ENCODE results near the gene PTX3. TPM values are rescaled to one million over a fixed set of nuclear protein-coding genes. Genes with fewer than 3 reads are reported as not detected.

The PTX3 gene
- total RNA-seq, 1 donor from 2014 or later, result not detected

DNA sequence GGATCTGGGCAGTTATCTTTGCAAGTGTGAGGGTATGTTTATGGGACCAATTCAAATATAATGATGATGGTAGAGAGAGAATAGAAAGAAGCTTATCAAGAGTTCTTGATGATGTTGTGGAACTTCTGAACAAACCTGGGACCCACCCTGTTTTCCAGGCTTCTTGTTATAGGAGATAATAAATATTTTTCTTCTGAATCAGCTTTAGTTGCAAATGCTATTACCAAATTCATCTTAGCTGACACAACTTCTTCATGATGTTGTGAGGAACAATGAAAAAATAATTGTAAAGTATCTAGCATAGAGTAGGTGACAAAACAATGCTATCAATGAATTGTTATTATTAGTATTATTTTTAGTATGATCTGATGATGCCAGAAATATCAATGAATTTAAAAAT is 43.5 kb upstream of the PTX3 start:
- Mint-ChIP-seq H3K4me3 (no peak overlapping the region), H3K27me3 (no peaks in the 10 kb centered on the region), H3K9me3 (peaks cover 9% of the 10 kb centered on the region), H3K4me1 (no peaks in the 10 kb centered on the region), H3K27ac (no peak overlapping the region), H3K36me3 (ENCODE audit: low read depth) (no peaks in the 10 kb centered on the region)
- ChIA-PET POLR2A (no interaction called here), CTCF (no interaction called here)
- intact Hi-C loops (cut with micrococcal nuclease), result no loop called here
- TF ChIP-seq, protein P1, sequence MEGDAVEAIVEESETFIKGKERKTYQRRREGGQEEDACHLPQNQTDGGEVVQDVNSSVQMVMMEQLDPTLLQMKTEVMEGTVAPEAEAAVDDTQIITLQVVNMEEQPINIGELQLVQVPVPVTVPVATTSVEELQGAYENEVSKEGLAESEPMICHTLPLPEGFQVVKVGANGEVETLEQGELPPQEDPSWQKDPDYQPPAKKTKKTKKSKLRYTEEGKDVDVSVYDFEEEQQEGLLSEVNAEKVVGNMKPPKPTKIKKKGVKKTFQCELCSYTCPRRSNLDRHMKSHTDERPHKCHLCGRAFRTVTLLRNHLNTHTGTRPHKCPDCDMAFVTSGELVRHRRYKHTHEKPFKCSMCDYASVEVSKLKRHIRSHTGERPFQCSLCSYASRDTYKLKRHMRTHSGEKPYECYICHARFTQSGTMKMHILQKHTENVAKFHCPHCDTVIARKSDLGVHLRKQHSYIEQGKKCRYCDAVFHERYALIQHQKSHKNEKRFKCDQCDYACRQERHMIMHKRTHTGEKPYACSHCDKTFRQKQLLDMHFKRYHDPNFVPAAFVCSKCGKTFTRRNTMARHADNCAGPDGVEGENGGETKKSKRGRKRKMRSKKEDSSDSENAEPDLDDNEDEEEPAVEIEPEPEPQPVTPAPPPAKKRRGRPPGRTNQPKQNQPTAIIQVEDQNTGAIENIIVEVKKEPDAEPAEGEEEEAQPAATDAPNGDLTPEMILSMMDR (IDR thresholded peaks at IDR 0.05), result no peak
- no peak for DNase-seq
- ATAC-seq (ENCODE audit: low read depth), result no peak

- no peak overlapping the region for H3K4me3 Mint-ChIP-seq
- H3K9me3 Mint-ChIP-seq, result peaks cover 9% of the 10 kb centered on the region
- H3K4me1 Mint-ChIP-seq, result no peaks in the 10 kb centered on the region
- H3K27me3 Mint-ChIP-seq, result no peaks in the 10 kb centered on the region
- ChIA-PET CTCF (no interaction called here), POLR2A (no interaction called here)
- H3K36me3 Mint-ChIP-seq (ENCODE audit: low read depth), result no peaks in the 10 kb centered on the region
- no peak overlapping the region for H3K27ac Mint-ChIP-seq
- TF ChIP-seq, protein P1 (IDR thresholded peaks at IDR 0.05), result no peak
- DNase-seq (no peak), ATAC-seq (ENCODE audit: low read depth) (no peak)
- intact Hi-C loops (cut with micrococcal nuclease), result no loop called here
These were observed 42.2 kb upstream of the PTX3 start for GRCh38 chr3:157394411-157394810.

GRCh38 chr3:157398598-157398997 is 38.1 kb upstream of the PTX3 start:
- peaks cover 2% of the 10 kb centered on the region for H3K9me3 Mint-ChIP-seq
- no peak overlapping the region for H3K27ac Mint-ChIP-seq
- no peaks in the 10 kb centered on the region for H3K4me1 Mint-ChIP-seq
- H3K36me3 Mint-ChIP-seq (ENCODE audit: low read depth), result no peaks in the 10 kb centered on the region
- TF ChIP-seq, protein P1 (IDR thresholded peaks at IDR 0.05), result no peak
- no peak overlapping the region for H3K4me3 Mint-ChIP-seq
- CTCF ChIA-PET, result no interaction called here
- POLR2A ChIA-PET, result no interaction called here
- ATAC-seq (ENCODE audit: low read depth), result no peak
- DNase-seq, result no peak
- intact Hi-C loops (cut with micrococcal nuclease), result no loop called here
- H3K27me3 Mint-ChIP-seq, result no peaks in the 10 kb centered on the region

DNA sequence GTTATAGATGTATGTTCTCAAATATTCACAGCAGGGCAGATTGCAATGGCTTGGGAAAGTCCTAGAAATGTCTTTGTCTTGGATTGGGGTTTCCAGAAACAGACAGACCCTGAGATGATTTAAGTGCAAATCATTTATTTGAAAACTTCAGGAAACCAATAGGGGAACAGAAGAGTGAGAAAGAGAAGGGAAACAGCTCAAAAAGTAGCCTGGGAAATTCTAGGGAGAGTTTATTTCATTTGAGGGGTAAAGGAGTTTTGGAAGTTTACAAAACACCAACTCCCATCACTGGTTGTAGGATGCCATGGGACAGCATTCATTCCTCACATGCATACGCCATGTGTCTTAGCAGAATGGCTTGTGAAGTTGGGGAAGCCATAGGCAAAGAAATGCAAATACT is 32.3 kb upstream of the PTX3 start:
- Mint-ChIP-seq H3K27ac (no peak overlapping the region), H3K4me1 (no peaks in the 10 kb centered on the region), H3K4me3 (no peak overlapping the region), H3K27me3 (no peaks in the 10 kb centered on the region), H3K9me3 (no peaks in the 10 kb centered on the region), H3K36me3 (ENCODE audit: low read depth) (no peaks in the 10 kb centered on the region)
- ChIA-PET POLR2A (no interaction called here), CTCF (no interaction called here)
- no peak for DNase-seq
- TF ChIP-seq, protein P1 (IDR thresholded peaks at IDR 0.05), result no peak
- ATAC-seq (ENCODE audit: low read depth), result no peak
- intact Hi-C loops (cut with micrococcal nuclease), result no loop called here

GRCh38 chr3:157405457-157405856 is 31.2 kb upstream of the PTX3 start:
- Mint-ChIP-seq H3K4me3 (no peak overlapping the region), H3K9me3 (no peaks in the 10 kb centered on the region), H3K27me3 (no peaks in the 10 kb centered on the region), H3K4me1 (no peaks in the 10 kb centered on the region), H3K27ac (no peak overlapping the region), H3K36me3 (ENCODE audit: low read depth) (no peaks in the 10 kb centered on the region)
- ATAC-seq (ENCODE audit: low read depth) (no peak), DNase-seq (no peak)
- ChIA-PET POLR2A (no interaction called here), CTCF (no interaction called here)
- TF ChIP-seq, protein P1 (IDR thresholded peaks at IDR 0.05), result no peak
- intact Hi-C loops (cut with micrococcal nuclease), result no loop called here
